Vagina (tissue), 2 donors: ENCODE data around the gene UBE2U. TPM values are rescaled to one million over a fixed set of nuclear protein-coding genes. Genes with fewer than 3 reads are reported as not detected.
"Not testable (repeated sequence)": the region's sequence is repeated elsewhere in the genome, so short reads cannot be mapped to it uniquely, and the experiment has no call there.

Experiments used
- DNase-seq, 2 donors: peaks; one replicate each; pipeline ENCODE4 v3.0.0-alpha.2; 2017; ENCODE audit errors: extremely low spot score in 2 of 2
- H3K27ac ChIP-seq: fragments of 200-600 bp; sonication (generic); one replicate; pipeline ENCODE4 v1.5.1; 2019
- H3K27me3 ChIP-seq: fragments of 200-600 bp; sonication (generic); one replicate; pipeline ENCODE4 v1.5.1; 2019
- H3K36me3 ChIP-seq, 2 donors: fragments of 200-600 bp; sonication (generic); one replicate each; pipeline ENCODE4 v1.5.1; 2017 to 2019
- H3K4me1 ChIP-seq: fragments of 200-600 bp; sonication (generic); one replicate; pipeline ENCODE4 v1.5.1; 2019
- H3K4me3 ChIP-seq, 2 donors: fragments of 200-600 bp; sonication (generic); 1 replicate in 1 of 2; 2 replicates in 1 of 2; pipeline ENCODE4 v1.5.1; 2016 to 2019
- H3K9me3 ChIP-seq: fragments of 200-600 bp; sonication (generic); one replicate; pipeline ENCODE4 v1.5.1; 2019
- POLR2A ChIP-seq, 2 donors: fragments of 450-650 bp; IDR thresholded peaks; one replicate each; pipeline ENCODE4 v1.6.1; 2017; ENCODE audit warnings: antibody characterized with exemption in 2 of 2, mild to moderate bottlenecking in 2 of 2, moderate library complexity in 2 of 2
- POLR2AphosphoS5 ChIP-seq, 2 donors: sonication (generic); formaldehyde crosslinking; IDR thresholded peaks; one replicate each; pipeline ENCODE4 v1.9.0; 2017; ENCODE audit warnings: antibody characterized with exemption in 2 of 2, mild to moderate bottlenecking in 2 of 2, low read depth in 1 of 2; ENCODE audit not compliant: insufficient read depth in 1 of 2
- intact Hi-C: fragments of 100-400 bp; cut with DNase I; formaldehyde crosslinking; loops from one replicate; pipeline ENCODE4 v1.15.1; 2023
- total RNA-seq: library from RNA; depleted of rRNA; stranded (reverse); fragments of >200 nt; gene quantifications from one replicate; pipeline ENCODE4 v1.2.3, GENCODE V29; 2016
- TF ChIP-seq, protein P1 (sequence below), 3 experiments: fragments of 450-650 bp in 2 of 3; fragments of 200-600 bp in 1 of 3; sonication (generic) in 1 of 3; IDR thresholded peaks; one replicate each; pipeline ENCODE4 v1.5.1; 2017 to 2019; ENCODE audit warnings: antibody characterized with exemption in 3 of 3, mild to moderate bottlenecking in 2 of 3, moderate library complexity in 2 of 3

UBE2U gene
- total RNA-seq, 1 donor from 2014 or later: not detected

DNA sequence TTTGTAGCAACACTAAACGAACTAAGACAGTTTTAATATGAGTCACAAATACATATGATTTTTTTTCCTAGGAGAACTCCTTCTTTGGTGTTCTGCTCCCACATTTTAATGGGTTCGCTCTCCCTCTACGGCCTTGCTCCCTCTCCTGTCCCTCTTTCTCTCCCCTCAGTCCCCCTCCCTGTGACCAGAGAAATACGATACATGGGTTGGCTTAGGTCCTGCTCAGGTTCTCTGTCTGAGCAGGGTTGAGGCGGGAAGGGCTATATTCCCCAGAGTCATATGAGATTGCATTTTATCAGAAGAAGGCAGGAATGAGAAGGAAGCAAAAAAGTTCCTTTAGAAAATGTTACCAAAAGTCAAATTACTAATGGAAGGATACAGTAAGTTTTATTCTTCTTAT is 44.6 kb downstream of the UBE2U start:
- no peaks in the 10 kb centered on the region for H3K9me3 ChIP-seq
- TF ChIP-seq, protein P1, sequence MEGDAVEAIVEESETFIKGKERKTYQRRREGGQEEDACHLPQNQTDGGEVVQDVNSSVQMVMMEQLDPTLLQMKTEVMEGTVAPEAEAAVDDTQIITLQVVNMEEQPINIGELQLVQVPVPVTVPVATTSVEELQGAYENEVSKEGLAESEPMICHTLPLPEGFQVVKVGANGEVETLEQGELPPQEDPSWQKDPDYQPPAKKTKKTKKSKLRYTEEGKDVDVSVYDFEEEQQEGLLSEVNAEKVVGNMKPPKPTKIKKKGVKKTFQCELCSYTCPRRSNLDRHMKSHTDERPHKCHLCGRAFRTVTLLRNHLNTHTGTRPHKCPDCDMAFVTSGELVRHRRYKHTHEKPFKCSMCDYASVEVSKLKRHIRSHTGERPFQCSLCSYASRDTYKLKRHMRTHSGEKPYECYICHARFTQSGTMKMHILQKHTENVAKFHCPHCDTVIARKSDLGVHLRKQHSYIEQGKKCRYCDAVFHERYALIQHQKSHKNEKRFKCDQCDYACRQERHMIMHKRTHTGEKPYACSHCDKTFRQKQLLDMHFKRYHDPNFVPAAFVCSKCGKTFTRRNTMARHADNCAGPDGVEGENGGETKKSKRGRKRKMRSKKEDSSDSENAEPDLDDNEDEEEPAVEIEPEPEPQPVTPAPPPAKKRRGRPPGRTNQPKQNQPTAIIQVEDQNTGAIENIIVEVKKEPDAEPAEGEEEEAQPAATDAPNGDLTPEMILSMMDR (IDR thresholded peaks at IDR 0.05): no peak
- TF ChIP-seq POLR2AphosphoS5 (IDR thresholded peaks at IDR 0.05; ENCODE audit: insufficient read depth in 1 of 2, low read depth in 1 of 2) (no peak), POLR2A (IDR thresholded peaks at IDR 0.05) (no peak)
- DNase-seq: no peak
- H3K27me3 ChIP-seq: no peaks in the 10 kb centered on the region
- intact Hi-C loops: loop anchor here (5.0 to 10.0 kb wide), 2 partner anchors 563 to 631 kb away; no protein-coding TSS in a partner anchor
- no peak overlapping the region for H3K4me3 ChIP-seq
- H3K4me1 ChIP-seq: no peaks in the 10 kb centered on the region
- no peaks in the 10 kb centered on the region for H3K36me3 ChIP-seq
- no peak overlapping the region for H3K27ac ChIP-seq

DNA sequence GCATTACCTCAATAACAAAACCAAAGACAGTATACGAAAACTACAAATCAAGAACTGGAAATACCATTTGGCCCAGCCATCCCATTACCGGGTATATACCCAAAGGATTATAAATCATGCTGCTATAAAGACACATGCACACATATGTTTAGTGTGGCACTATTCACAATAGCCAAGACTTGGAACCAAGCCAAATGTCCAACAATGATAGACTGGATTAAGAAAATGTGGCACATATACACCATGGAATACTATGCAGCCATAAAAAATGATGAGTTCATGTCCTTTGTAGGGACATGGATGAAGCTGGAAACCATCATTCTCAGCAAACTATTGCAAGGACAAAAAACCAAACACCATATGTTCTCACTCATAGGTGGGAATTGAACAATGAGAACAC is 47.0 kb downstream of the UBE2U start:
- DNase-seq, H3K9me3 ChIP-seq, intact Hi-C loops: not testable (repeated sequence)

DNA sequence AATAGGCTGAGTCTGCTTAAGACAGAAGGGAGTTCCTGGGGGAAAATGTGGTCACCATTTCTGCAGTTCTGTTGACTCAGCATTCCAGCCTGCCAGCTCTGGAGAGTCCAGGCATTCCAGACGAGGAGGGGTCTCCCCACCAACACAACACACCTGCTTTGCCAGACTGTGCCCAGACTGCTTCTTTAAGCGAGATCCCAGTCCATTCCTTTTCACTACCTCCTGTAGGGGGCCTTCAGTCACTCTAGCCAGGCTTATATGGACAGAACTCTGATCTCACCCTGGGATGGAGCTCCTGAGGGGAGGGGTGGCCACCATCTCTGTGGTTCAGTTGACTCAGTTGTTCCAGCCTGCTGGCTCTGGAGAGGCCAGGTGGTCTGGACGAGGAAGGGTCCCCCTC is 48.5 kb downstream of the UBE2U start:
- Histone ChIP-seq H3K36me3 (no peaks in the 10 kb centered on the region), H3K4me3 (no peak overlapping the region), H3K9me3 (no peaks in the 10 kb centered on the region), H3K27me3 (no peaks in the 10 kb centered on the region), H3K27ac (no peak overlapping the region), H3K4me1 (no peaks in the 10 kb centered on the region)
- intact Hi-C loops: no loop called here
- no peak for DNase-seq
- TF ChIP-seq, protein P1 (IDR thresholded peaks at IDR 0.05): no peak
- TF ChIP-seq POLR2A (IDR thresholded peaks at IDR 0.05) (no peak), POLR2AphosphoS5 (IDR thresholded peaks at IDR 0.05; ENCODE audit: insufficient read depth in 1 of 2, low read depth in 1 of 2) (no peak)

More for the DNA sequence above, 47.0 kb downstream of the UBE2U start:
- not testable (repeated sequence) for H3K36me3 ChIP-seq, H3K27ac ChIP-seq, H3K4me1 ChIP-seq, H3K27me3 ChIP-seq, H3K4me3 ChIP-seq

DNA sequence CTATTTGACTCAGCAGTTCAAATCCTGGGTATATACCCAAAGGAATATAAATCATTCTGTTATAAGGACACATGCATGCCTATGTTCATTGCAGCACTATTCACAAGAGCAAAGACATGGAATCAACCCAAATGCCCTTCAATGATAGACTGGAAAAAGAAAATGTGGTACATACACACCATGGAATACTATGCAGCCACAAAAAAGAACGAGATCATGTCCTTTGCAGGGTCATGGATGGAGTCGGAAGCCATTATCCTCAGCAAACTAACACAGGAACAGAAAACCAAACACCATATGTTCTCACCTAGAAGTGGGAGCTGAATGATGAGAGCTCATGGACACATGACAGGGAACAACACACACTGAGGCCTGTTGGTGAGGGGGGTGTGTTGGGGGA is 53.8 kb downstream of the UBE2U start:
- DNase-seq, intact Hi-C loops, H3K9me3 ChIP-seq, H3K27ac ChIP-seq, H3K4me1 ChIP-seq, H3K4me3 ChIP-seq, H3K27me3 ChIP-seq, H3K36me3 ChIP-seq: not testable (repeated sequence)

DNA sequence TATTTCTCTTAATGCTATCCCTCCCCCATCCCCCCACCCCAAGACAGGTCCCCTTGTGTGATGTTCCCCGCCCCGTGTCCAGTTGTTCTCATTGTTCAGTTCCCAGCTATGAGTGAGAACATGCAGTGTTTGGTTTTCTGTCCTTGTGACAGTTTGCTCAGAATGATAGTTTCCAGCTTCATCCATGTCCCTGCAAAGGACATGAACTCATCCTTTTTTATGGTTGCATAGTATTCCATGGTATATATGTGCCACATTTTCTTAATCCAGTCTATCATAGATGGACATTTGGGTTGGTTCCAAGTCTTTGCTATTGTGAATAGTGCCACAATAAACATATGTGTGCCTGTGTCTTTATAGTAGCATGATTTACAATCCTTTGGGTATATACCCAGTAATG is 55.0 kb downstream of the UBE2U start:
- H3K4me1 ChIP-seq, DNase-seq, H3K9me3 ChIP-seq, H3K27ac ChIP-seq, H3K27me3 ChIP-seq, H3K36me3 ChIP-seq, H3K4me3 ChIP-seq, intact Hi-C loops: not testable (repeated sequence)

DNA sequence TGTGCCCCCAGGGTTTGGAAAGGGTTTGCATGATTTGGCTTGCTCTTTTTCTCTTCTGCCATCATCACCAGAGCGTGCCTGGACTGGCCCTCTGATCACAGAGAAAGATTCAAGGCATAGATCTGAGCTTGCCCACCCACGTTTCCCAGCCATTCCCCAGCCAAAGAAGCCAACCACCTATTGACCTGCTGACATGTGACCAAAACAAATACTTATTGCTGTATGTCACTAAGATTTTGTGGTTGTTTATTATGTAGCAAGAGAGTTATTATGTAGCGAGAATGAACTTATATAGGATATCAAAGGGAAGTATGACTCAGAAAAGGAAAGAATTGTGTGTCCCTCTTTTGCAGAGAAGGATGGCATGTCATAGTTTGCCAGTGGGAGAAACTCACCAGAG is 59.9 kb downstream of the UBE2U start:
- Histone ChIP-seq H3K27me3 (no peaks in the 10 kb centered on the region), H3K9me3 (no peaks in the 10 kb centered on the region), H3K4me1 (peaks cover 7% of the 10 kb centered on the region), H3K36me3 (no peaks in the 10 kb centered on the region), H3K4me3 (no peak overlapping the region), H3K27ac (no peak overlapping the region)
- intact Hi-C loops: loop anchor here (10.0 kb wide), 2 partner anchors 411 to 551 kb away; no protein-coding TSS in a partner anchor
- no peak for DNase-seq
- TF ChIP-seq POLR2AphosphoS5 (IDR thresholded peaks at IDR 0.05; ENCODE audit: insufficient read depth in 1 of 2, low read depth in 1 of 2) (no peak), POLR2A (IDR thresholded peaks at IDR 0.05) (no peak)
- TF ChIP-seq, protein P1 (IDR thresholded peaks at IDR 0.05): no peak

DNA sequence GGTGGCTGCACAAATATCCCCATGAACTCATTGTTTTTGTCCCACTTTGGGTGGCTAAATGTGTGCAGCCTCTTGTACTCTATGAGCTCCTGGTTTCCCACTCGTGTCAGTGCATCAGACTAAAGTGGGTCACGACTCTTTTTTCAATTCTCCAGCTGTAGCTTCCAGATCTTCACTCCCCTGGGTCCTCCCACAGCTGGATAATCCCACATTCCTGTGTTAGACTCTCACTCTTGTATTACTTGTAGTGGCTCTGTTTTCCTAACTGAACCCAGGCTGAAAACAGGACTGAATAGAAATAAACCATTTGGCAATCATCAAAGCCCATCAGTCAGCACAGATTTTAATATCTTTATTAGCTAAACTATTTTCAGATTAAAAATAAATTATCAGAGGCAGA is 60.4 kb downstream of the UBE2U start:
- Histone ChIP-seq H3K27me3 (no peaks in the 10 kb centered on the region), H3K4me1 (peaks cover 9% of the 10 kb centered on the region), H3K9me3 (no peaks in the 10 kb centered on the region), H3K36me3 (no peaks in the 10 kb centered on the region), H3K4me3 (no peak overlapping the region), H3K27ac (no peak overlapping the region)
- no peak for DNase-seq
- TF ChIP-seq POLR2AphosphoS5 (IDR thresholded peaks at IDR 0.05; ENCODE audit: insufficient read depth in 1 of 2, low read depth in 1 of 2) (no peak), POLR2A (IDR thresholded peaks at IDR 0.05) (no peak)
- TF ChIP-seq, protein P1 (IDR thresholded peaks at IDR 0.05): no peak
- intact Hi-C loops: loop anchor here (10.0 kb wide), 2 partner anchors 411 to 551 kb away; no protein-coding TSS in a partner anchor
